Sciatic nerve (tissue), 1 donor: Measurements from ENCODE around the gene CNNM4. TPM values are rescaled to one million over a fixed set of nuclear protein-coding genes. Genes with fewer than 3 reads are reported as not detected.

Source experiments
- microRNA-seq: library from miRNA; unstranded; fragments of <30 nt; microRNA quantifications from one replicate; pipeline ENCODE4 v1.2.0, GENCODE V29; 2020
- total RNA-seq: library from RNA; stranded (reverse); fragmentation: NEBNext Ultra II Directional; extraction: Animal tissue kit (Norgen Biotek cat#: 25700); gene quantifications from one replicate; pipeline ENCODE4 v1.2.1, GENCODE V29; 2021
- donor health status: DM: no; HTN: no; CAD: no.

The CNNM4 gene
- total RNA-seq, 1 donor from 2014 or later = 13.9 TPM

Small RNAs within 50 kb of the gene (microRNA-seq; reads per million reads assigned to microRNA genes)
- not detected for gene MIR3127

Other genes starting within 250 kb of the CNNM4 start
- 44.8 TPM for gene ARID5A, start 224.2 kb upstream of the CNNM4 start, total RNA-seq
- 59.9 TPM for gene KANSL3, start 122.6 kb upstream of the CNNM4 start, total RNA-seq
- gene FER1L5, start 118.1 kb upstream of the CNNM4 start, total RNA-seq = 0.71 TPM
- 19.3 TPM for gene LMAN2L, start 20.8 kb upstream of the CNNM4 start, total RNA-seq
- gene CNNM3, start 55.4 kb downstream of the CNNM4 start, total RNA-seq = 26.4 TPM
- 8.3 TPM for gene ANKRD23, start 83.1 kb downstream of the CNNM4 start, total RNA-seq
- gene ANKRD39, start 97.1 kb downstream of the CNNM4 start, total RNA-seq = 15.9 TPM
- 136 TPM for gene SEMA4C, start 109.2 kb downstream of the CNNM4 start, total RNA-seq
- 23.1 TPM for gene FAM178B, start 225.7 kb downstream of the CNNM4 start, total RNA-seq